SIG-M5 treated with dmso at 0.1 percent for 504 hours (cell line): ENCODE results near the gene TIMM17B.
"Not testable (repeated sequence)": the region's sequence is repeated elsewhere in the genome, so short reads cannot be mapped to it uniquely, and the experiment has no call there.

Experiments
- DNase-seq: peaks from one replicate; lab custom pipeline; 2025; ENCODE audit not compliant: unreplicated experiment; lab: John Stamatoyannopoulos, UW

TIMM17B gene

GRCh38 chrX:48896611-48897011, 957 bp downstream of the TIMM17B start:
- DNase-seq: peak; percentile 37

- no peak for DNase-seq
Observed at GRCh38 chrX:48894891-48895290, 2.7 kb downstream of the TIMM17B start.

- DNase-seq: no peak
Observed at GRCh38 chrX:48893556-48894348, 3.8 kb downstream of the TIMM17B start.

GRCh38 chrX:48892896-48893295, 4.7 kb downstream of the TIMM17B start:
- no peak for DNase-seq

- DNase-seq: peak; percentile 69
Observed at GRCh38 chrX:48891402-48892288, 5.9 kb downstream of the TIMM17B start.

- DNase-seq: no peak
Observed at GRCh38 chrX:48890934-48891401, 6.6 kb downstream of the TIMM17B start.

- no peak for DNase-seq
Observed at GRCh38 chrX:48890296-48890925, 7.2 kb downstream of the TIMM17B start.

- DNase-seq: not testable (repeated sequence)
Observed at GRCh38 chrX:48886586-48886985, 11.0 kb downstream of the TIMM17B start.

- no peak for DNase-seq
Observed at GRCh38 chrX:48883729-48884128, 13.8 kb downstream of the TIMM17B start.

- not testable (repeated sequence) for DNase-seq
Observed at GRCh38 chrX:48876944-48877343, 20.6 kb downstream of the TIMM17B start.

GRCh38 chrX:48872017-48872416, 25.6 kb downstream of the TIMM17B start:
- not testable (repeated sequence) for DNase-seq

- DNase-seq: no peak
Observed at GRCh38 chrX:48864210-48864609, 33.4 kb downstream of the TIMM17B start.

GRCh38 chrX:48854898-48855297, 42.7 kb downstream of the TIMM17B start:
- DNase-seq: no peak

GRCh38 chrX:48854121-48854804, 43.3 kb downstream of the TIMM17B start:
- DNase-seq: not testable (repeated sequence)

- DNase-seq: not testable (repeated sequence)
Observed at GRCh38 chrX:48853494-48853893, 44.1 kb downstream of the TIMM17B start.

- no peak for DNase-seq
Observed at GRCh38 chrX:48852857-48853256, 44.7 kb downstream of the TIMM17B start.

GRCh38 chrX:48848847-48849246, 48.7 kb downstream of the TIMM17B start:
- no peak for DNase-seq
